ENCODE data around the gene SIGLEC9. TPM values are rescaled to one million over a fixed set of nuclear protein-coding genes. Genes with fewer than 3 reads are reported as not detected.

SIGLEC9 gene
- total RNA-seq, 1 experiment from 2014 or later: not detected

DNA sequence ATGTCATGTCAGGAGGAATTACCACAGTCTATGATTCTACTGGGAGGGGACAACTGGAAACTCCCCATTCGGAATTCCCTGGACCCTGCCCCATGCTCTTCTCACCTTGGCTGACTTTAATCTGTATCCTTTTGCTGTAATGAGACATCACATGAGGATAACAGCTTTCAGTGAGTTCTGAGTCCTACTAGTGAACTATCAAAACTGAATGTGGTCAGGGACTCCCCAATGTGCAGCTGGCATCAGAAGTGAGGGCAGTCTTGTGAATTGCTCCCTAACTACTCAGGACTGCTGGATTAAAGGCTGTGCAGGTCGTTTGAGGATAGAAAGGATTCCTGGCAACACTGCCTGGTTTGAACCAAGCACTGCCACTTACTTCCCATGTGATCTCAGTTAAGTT is 32.6 kb downstream of the SIGLEC9 start:
- Histone ChIP-seq H3K27ac (ENCODE audit: low read depth, low read length) (no peak overlapping the region), H3K36me3 (ENCODE audit: control insufficient read depth in 1 of 2, insufficient read depth in 2 of 2, low read length in 2 of 2) (no peaks in the 10 kb centered on the region), H3K4me3 (replicated peaks in 1 of 2; ENCODE audit: low read depth in 1 of 2, low read length in 2 of 2) (no peak overlapping the region), H3K9me2 (ENCODE audit: insufficient read depth) (no peaks in the 10 kb centered on the region), H3K79me2 (ENCODE audit: insufficient read depth, low read length) (no peaks in the 10 kb centered on the region), H2AFZ (ENCODE audit: low read depth, low read length, poor library complexity, severe bottlenecking) (no peak overlapping the region), H3K9me3 (ENCODE audit: control insufficient read depth in 1 of 2, insufficient read depth in 1 of 2, low read depth in 1 of 2, low read length in 2 of 2) (no peaks in the 10 kb centered on the region), H3K27me3 (ENCODE audit: insufficient read depth, low read length) (no peaks in the 10 kb centered on the region), H3K4me1 (ENCODE audit: control insufficient read depth in 1 of 2, insufficient read depth in 2 of 2, low read length in 2 of 2) (peaks cover 0 to 7% of the 10 kb centered on the region in 2 experiments; a peak in 1 of 4 replicates), H4K20me1 (ENCODE audit: insufficient read depth) (no peaks in the 10 kb centered on the region), H3K4me2 (ENCODE audit: low read length) (no peak overlapping the region), H3K9ac (ENCODE audit: low read length) (no peak overlapping the region)
- CTCF ChIA-PET: interaction anchor here (0.6 to 1.8 kb wide), 4 partner anchors 12 to 500 kb away, joined by 3 to 12 read pairs (median 3); no protein-coding TSS in a partner anchor
- TF ChIP-seq CEBPB (IDR thresholded peaks at IDR 0.05; ENCODE audit: low read depth): no peak
- TF ChIP-seq, protein P1, sequence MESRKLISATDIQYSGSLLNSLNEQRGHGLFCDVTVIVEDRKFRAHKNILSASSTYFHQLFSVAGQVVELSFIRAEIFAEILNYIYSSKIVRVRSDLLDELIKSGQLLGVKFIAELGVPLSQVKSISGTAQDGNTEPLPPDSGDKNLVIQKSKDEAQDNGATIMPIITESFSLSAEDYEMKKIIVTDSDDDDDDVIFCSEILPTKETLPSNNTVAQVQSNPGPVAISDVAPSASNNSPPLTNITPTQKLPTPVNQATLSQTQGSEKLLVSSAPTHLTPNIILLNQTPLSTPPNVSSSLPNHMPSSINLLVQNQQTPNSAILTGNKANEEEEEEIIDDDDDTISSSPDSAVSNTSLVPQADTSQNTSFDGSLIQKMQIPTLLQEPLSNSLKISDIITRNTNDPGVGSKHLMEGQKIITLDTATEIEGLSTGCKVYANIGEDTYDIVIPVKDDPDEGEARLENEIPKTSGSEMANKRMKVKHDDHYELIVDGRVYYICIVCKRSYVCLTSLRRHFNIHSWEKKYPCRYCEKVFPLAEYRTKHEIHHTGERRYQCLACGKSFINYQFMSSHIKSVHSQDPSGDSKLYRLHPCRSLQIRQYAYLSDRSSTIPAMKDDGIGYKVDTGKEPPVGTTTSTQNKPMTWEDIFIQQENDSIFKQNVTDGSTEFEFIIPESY (IDR thresholded peaks at IDR 0.05; ENCODE audit: extremely low read depth, insufficient replicate concordance, low read length): no peak
- DNase-seq (ENCODE audit: low read depth, low spot score): no peak
- BruUV-seq (replicated peaks): no TSS peak
- RAD21 ChIA-PET (ENCODE audit: low non-redundant PET in 1 of 2, low total read pairs in 2 of 2, uncharacterized antibody in 2 of 2, unreplicated experiment in 2 of 2): no interaction called here
- POLR2A ChIA-PET: no interaction called here
- no peak for ATAC-seq
- intact Hi-C loops (cut with micrococcal nuclease): no loop called here

GRCh38 chr19:51158474-51159129 is 33.9 kb downstream of the SIGLEC9 start:
- POLR2A ChIA-PET: no interaction called here
- RAD21 ChIA-PET (ENCODE audit: low non-redundant PET in 1 of 2, low total read pairs in 2 of 2, uncharacterized antibody in 2 of 2, unreplicated experiment in 2 of 2): no interaction called here
- Histone ChIP-seq H3K4me3 (replicated peaks in 1 of 2; ENCODE audit: low read depth in 1 of 2, low read length in 2 of 2) (no peak overlapping the region), H3K27ac (ENCODE audit: low read depth, low read length) (no peak overlapping the region), H3K27me3 (ENCODE audit: insufficient read depth, low read length) (no peaks in the 10 kb centered on the region), H3K9ac (ENCODE audit: low read length) (no peak overlapping the region), H3K9me3 (ENCODE audit: control insufficient read depth in 1 of 2, insufficient read depth in 1 of 2, low read depth in 1 of 2, low read length in 2 of 2) (no peaks in the 10 kb centered on the region), H3K4me2 (ENCODE audit: low read length) (peak overlapping the region; percentile 16; the same call in 1 of the 2 replicates), H3K9me2 (ENCODE audit: insufficient read depth) (no peaks in the 10 kb centered on the region), H3K79me2 (ENCODE audit: insufficient read depth, low read length) (no peaks in the 10 kb centered on the region), H3K36me3 (ENCODE audit: control insufficient read depth in 1 of 2, insufficient read depth in 2 of 2, low read length in 2 of 2) (no peaks in the 10 kb centered on the region), H4K20me1 (ENCODE audit: insufficient read depth) (no peaks in the 10 kb centered on the region), H2AFZ (ENCODE audit: low read depth, low read length, poor library complexity, severe bottlenecking) (peak overlapping the region; percentile 12), H3K4me1 (ENCODE audit: control insufficient read depth in 1 of 2, insufficient read depth in 2 of 2, low read length in 2 of 2) (peaks cover 0 to 7% of the 10 kb centered on the region in 2 experiments; a peak in 1 of 4 replicates)
- CTCF ChIA-PET: interaction anchor here (0.8 to 1.8 kb wide), 8 partner anchors 9 to 501 kb away, joined by 3 to 12 read pairs (median 3); no protein-coding TSS in a partner anchor
- intact Hi-C loops (cut with micrococcal nuclease): loop anchor here (1.0 kb wide), 1 partner anchor 101 kb away; no protein-coding TSS in a partner anchor
- no TSS peak for BruUV-seq (replicated peaks)
- peak; percentile 90 for ATAC-seq
- DNase-seq (ENCODE audit: low read depth, low spot score): peak; percentile 36
- TF ChIP-seq, protein P2, sequence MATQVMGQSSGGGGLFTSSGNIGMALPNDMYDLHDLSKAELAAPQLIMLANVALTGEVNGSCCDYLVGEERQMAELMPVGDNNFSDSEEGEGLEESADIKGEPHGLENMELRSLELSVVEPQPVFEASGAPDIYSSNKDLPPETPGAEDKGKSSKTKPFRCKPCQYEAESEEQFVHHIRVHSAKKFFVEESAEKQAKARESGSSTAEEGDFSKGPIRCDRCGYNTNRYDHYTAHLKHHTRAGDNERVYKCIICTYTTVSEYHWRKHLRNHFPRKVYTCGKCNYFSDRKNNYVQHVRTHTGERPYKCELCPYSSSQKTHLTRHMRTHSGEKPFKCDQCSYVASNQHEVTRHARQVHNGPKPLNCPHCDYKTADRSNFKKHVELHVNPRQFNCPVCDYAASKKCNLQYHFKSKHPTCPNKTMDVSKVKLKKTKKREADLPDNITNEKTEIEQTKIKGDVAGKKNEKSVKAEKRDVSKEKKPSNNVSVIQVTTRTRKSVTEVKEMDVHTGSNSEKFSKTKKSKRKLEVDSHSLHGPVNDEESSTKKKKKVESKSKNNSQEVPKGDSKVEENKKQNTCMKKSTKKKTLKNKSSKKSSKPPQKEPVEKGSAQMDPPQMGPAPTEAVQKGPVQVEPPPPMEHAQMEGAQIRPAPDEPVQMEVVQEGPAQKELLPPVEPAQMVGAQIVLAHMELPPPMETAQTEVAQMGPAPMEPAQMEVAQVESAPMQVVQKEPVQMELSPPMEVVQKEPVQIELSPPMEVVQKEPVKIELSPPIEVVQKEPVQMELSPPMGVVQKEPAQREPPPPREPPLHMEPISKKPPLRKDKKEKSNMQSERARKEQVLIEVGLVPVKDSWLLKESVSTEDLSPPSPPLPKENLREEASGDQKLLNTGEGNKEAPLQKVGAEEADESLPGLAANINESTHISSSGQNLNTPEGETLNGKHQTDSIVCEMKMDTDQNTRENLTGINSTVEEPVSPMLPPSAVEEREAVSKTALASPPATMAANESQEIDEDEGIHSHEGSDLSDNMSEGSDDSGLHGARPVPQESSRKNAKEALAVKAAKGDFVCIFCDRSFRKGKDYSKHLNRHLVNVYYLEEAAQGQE (IDR thresholded peaks at IDR 0.05; ENCODE audit: low read depth): no peak
- TF ChIP-seq SP1 (IDR thresholded peaks at IDR 0.05; ENCODE audit: low read depth) (no peak), POLR2AphosphoS5 (IDR thresholded peaks at IDR 0.05; ENCODE audit: low read depth, low read length) (no peak), ZNF274 (IDR thresholded peaks at IDR 0.05; ENCODE audit: low read depth, low read length) (no peak), CBX3 (IDR thresholded peaks at IDR 0.05; ENCODE audit: low read depth) (no peak), YY1 (IDR thresholded peaks at IDR 0.05; ENCODE audit: extremely low read depth, insufficient replicate concordance, low read depth, low read length) (no peak), RAD21 (IDR thresholded peaks at IDR 0.05; ENCODE audit: low read depth) (peak; percentile 72), JUND (IDR thresholded peaks at IDR 0.05) (no peak)
- TF ChIP-seq, protein P3, sequence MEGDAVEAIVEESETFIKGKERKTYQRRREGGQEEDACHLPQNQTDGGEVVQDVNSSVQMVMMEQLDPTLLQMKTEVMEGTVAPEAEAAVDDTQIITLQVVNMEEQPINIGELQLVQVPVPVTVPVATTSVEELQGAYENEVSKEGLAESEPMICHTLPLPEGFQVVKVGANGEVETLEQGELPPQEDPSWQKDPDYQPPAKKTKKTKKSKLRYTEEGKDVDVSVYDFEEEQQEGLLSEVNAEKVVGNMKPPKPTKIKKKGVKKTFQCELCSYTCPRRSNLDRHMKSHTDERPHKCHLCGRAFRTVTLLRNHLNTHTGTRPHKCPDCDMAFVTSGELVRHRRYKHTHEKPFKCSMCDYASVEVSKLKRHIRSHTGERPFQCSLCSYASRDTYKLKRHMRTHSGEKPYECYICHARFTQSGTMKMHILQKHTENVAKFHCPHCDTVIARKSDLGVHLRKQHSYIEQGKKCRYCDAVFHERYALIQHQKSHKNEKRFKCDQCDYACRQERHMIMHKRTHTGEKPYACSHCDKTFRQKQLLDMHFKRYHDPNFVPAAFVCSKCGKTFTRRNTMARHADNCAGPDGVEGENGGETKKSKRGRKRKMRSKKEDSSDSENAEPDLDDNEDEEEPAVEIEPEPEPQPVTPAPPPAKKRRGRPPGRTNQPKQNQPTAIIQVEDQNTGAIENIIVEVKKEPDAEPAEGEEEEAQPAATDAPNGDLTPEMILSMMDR (IDR thresholded peaks at IDR 0.05 in 2 of 3, conservative IDR thresholded peaks at IDR 0.05 in 1 of 3; ENCODE audit: borderline replicate concordance in 1 of 3, insufficient read depth in 1 of 3, low read depth in 2 of 3, low read length in 2 of 3): peak; percentile 84 to 92 (median 88); a peak in 5 of 6 replicates

Data from HCT116 (cell line).